GM08714 (cell line): ENCODE results near the gene THRA.

ENCODE experiments used
- H3K4me3 ChIP-seq: fragments of 200-500 bp; sonication (Bioruptor generic); 2 replicates; pipeline ENCODE4 v1.5.1; 2014; ENCODE audit warnings: mild to moderate bottlenecking, low read length, inconsistent platforms
- ZNF274 ChIP-seq: IDR thresholded peaks from 2 replicates; pipeline ENCODE4 v1.6.1; 2012; ENCODE audit warnings: mild to moderate bottlenecking, low read depth, low read length

THRA gene

DNA sequence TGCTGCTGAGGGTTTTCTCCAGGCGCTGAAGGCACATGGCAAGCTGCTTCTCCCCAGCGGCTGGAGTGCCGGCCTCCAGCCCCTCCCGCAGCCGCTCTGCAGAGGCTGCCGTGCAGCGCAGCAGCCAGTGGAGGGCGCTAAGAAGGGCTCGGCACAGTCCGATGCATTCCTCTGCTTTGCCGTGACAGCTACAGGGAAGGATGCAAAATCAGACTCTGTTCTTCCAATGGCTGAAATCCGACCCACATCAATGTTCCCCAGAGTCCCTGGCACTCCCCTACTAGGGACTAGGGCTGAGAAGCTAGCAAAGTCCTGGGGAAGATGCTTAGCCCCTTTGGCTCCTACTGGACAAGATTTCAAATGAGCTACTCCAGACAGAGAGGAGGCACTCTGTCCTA lies 27.6 kb upstream of the THRA start:
- no peak overlapping the region for H3K4me3 ChIP-seq
- TF ChIP-seq ZNF274, result no peak

DNA sequence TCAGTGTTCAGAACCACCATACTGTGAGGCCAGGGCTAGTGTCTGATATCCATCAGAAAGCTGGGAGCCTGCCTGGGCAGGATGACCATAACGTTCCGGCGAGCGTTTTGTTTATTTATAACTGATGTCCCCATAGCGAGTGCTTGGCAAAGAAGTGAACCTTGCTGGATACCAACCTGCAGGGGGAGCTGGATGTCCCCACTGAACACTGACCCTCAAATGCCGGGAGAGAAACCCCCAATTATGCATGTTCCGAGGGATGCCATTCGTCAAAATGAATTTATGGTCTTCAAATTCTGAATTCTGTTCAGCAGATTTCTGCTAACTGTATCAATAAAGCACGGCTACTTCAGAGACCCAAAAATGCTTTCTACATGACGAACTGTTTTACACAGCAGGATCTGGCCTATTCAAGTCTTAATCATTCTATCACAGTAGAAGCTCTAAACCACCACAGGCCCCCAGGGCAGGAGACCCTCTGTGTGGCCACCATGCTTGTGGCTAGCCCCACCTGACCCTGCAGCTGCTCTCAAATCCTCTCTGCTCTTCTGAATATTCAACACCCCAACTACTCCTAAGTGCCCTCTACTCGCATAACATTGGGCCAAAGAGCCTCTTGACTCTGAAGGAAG lies 23.8 kb upstream of the THRA start:
- H3K4me3 ChIP-seq, result no peak overlapping the region
- no peak for TF ChIP-seq ZNF274

DNA sequence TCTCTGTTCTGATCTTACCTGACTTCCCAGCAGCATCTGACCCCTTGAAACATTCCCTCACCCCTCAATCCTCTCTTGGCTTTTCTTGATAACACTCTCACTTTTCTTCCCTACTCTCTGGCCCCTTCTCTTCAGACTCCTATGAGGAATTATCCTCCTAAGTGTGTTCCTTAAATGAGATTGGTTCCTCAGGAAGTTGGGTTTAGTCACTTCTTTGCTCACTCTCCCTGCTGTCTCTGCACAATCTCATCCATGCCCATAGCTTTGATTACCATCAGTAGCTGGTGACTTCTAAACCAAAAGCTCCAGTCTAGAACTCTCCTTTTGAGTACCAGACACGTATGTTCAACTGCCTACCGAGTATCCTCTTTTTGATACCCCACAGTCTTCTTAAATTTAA lies 21.6 kb upstream of the THRA start:
- no peak for TF ChIP-seq ZNF274
- H3K4me3 ChIP-seq, result no peak overlapping the region

- H3K4me3 ChIP-seq, result no peak overlapping the region
- TF ChIP-seq ZNF274, result no peak
Observed at GRCh38 chr17:40056379-40057015, 6.3 kb upstream of the THRA start.

GRCh38 chr17:40058186-40058784 lies 4.5 kb upstream of the THRA start:
- no peak overlapping the region for H3K4me3 ChIP-seq
- no peak for TF ChIP-seq ZNF274

GRCh38 chr17:40058865-40059264 lies 3.9 kb upstream of the THRA start:
- TF ChIP-seq ZNF274, result no peak

DNA sequence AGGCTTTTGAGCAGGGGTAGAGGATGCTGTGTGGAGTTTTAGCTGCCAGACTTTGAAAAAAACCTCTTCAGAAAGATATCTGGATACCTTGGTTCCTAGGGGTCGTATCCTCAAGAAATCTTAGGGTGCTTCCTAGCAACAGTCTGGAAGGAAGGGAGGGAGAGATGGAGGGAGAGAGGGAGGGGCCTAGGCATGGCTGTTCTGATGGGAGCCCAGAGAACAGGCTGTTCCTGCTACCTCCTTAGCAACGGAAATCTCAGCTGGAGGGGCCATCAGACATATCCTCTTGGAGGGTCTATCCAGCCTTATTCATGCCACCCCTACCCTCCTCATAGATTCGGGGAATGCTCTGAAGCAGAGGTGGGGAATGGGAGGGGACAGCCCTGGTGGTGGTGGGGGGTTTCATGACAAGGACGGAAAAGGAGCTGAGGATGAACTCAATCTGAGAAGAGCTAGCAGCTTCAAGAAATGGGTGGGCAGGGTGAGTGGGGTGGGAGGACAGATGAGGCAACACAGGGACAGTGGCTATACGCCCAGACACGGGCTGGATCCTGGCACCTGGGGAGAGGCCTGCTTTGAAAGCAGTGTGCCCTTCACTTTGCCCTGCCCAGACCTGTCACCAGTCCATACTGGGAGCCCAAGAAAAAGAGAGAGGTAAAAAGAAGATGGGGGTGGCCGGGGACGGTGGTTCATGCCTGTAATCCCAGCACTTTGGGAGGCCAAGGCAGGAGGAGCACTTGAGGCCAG lies 2.9 kb upstream of the THRA start:
- TF ChIP-seq ZNF274, result no peak
- no peak overlapping the region for H3K4me3 ChIP-seq

More at GRCh38 chr17:40058865-40059264, 3.9 kb upstream of the THRA start:
- no peak overlapping the region for H3K4me3 ChIP-seq

DNA sequence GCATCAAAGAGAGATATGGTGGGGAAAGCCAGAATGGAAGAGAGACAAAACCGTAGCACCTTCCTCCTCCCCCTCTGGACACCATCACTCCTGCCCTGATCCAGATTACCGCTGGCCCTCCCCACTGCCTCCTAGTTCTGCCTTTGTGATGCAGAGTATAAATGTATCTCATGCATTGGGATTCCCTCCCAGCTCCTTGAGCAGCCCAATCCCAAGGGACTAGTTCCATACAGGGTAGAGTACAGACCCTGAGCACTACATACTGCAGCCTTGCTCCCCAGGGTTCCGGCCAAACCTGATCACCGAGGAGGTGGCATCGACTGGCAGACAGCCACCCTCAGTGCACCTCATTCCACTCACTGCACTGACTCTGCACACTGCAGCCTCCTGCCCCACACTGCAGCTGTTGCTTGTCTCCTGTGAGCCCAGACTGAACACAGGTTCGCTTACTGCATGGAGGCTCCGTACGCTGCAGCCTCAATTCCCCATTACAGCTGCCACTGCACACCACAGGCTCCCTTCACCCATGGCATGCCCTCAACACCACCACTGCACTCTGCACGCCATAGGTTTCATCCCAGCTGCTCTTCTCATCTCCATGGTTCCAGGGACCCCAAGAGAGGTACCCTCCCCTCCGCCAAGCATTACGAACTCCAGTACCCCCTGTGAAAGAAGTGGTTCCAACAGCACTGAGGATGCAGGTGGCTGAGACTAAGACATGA lies 1.7 kb upstream of the THRA start:
- H3K4me3 ChIP-seq, result no peak overlapping the region
- no peak for TF ChIP-seq ZNF274

DNA sequence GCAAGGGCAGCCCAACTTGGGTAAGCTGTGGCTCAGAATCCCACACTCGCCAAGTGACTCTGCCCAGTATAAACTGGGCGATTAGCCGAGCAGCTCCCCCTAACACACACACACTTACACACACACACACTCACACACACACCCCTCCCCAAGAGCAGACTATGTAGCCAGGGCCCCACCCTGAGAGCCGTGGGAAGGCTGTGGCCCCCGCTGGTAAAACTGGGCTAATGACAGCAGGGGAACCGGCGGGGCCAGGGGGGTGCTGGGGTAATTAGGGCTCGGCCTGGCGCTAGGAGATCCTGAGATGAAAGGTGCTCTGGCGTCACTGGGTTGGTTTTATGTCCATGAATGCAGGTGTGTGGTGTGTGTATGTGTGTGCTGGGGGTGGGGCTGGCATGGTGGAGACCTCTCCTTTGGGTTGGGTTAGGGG lies 1.1 kb upstream of the THRA start:
- no peak overlapping the region for H3K4me3 ChIP-seq
- TF ChIP-seq ZNF274, result no peak

- TF ChIP-seq ZNF274, result no peak
Observed at GRCh38 chr17:40063187-40063771, 514 bp downstream of the THRA start.

GRCh38 chr17:40063901-40064531 lies 1.3 kb downstream of the THRA start:
- no peak for TF ChIP-seq ZNF274
- H3K4me3 ChIP-seq, result no peak overlapping the region

More at GRCh38 chr17:40063187-40063771, 514 bp downstream of the THRA start:
- H3K4me3 ChIP-seq, result peak overlapping the region; percentile 88

DNA sequence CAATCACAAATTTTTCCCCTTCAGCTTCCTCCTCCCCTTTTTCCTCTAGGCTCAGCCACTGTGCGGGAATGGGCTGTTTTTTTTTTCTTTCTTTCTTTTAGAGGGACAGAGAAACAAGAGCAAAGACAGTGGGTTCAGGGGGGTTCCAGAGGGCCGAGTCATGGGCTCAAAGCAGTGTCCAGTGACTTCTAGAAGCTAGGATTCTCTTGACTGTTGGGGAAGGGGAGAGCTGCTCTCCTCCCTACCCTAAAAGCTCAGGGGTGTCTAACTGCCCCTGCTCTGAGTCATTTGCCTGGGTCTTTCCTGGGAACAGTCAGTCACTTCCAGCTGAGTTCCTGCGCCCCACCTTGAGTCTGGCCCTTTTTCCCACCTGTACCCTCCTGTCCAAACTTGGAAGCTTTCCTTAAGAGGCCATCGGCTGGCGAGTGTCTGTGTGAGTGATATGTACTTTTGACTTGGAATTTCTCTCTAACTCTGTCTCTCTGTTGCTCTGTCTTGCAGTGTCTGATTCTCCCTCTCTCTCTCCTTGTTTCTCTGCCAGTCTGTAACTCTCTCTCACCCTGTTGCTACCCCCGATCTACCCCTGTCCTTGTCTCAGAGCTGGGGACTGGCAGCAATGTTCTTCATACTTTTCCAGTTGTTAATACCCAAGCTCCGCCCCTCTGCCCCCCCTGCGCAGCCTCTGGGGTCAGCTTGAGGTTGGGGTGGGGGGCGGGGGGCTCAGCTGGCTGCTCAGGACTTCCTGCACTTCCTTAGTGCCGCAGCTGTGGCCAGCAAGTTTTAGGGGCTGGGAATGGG lies 2.4 kb downstream of the THRA start:
- no peak overlapping the region for H3K4me3 ChIP-seq
- TF ChIP-seq ZNF274, result no peak

DNA sequence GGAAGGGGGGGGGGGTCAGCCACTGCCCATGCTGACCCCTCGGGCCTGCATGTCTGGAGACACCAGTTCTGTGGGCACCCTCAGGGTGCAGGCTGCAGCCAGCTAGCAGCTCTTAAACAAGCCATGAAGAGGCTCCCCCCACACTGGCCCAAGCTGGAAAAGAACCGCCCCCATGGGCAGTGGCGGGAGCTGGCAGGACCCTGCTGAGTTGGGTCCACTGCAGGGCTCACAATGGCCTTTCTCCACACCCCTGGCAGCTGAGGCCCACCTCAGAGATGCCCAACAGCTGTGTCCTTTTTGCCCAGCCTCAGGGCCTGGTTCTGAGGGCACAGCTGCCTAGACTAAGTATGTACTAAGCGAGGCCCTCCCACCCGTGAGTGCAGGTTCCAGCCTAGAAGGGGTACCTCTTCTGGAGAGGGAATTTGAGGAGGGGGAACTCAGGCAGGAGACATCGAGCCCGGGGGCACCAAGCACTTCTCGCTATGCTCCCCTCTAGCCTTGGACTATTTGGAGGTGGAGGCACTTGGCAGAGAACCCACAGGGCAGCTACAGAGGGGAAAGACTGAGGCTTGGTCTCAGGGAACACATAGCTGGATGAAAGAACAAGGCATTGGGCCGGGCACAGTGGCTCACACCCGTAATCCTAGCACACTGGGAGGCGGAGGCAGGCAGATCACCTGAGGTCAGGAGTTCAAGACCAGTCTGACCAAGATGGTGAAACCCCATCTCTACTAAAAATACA lies 3.2 kb downstream of the THRA start:
- no peak for TF ChIP-seq ZNF274
- no peak overlapping the region for H3K4me3 ChIP-seq
